Naive thymus-derived CD8-positive, alpha-beta T cell (primary cell): ENCODE data around the gene MOCS3. TPM values are rescaled to one million over a fixed set of nuclear protein-coding genes. Genes with fewer than 3 reads are reported as not detected.

Experiments used
- ATAC-seq, 2 donors: fragments of 150-1000 bp; cut with Tn5 transposase in 1 of 2; sonication (Bioruptor Pico), chemical (Tn5 transposase) in 1 of 2; 1 replicate in 1 of 2; 2 replicates in 1 of 2; pipeline ENCODE4 v1.10.0; 2021; ENCODE audit warnings: mild to moderate bottlenecking in 2 of 2, moderate library complexity in 2 of 2
- POLR2A ChIA-PET: fragments of 350-600 bp; sonication (Branson Sonifier 250); formaldehyde crosslinking; loops from one replicate; lab custom pipeline; 2021; ENCODE audit warnings: antibody characterized with exemption; lab: Charles Lee
- DNase-seq, 10 donors: peaks; one replicate each; pipeline versions ENCODE4 v3.0.0 to v3.0.0-alpha.2; 2020 to 2022
- H3K27ac Mint-ChIP-seq, 10 donors: one replicate each; pipeline ENCODE4 v1.8.0; 2020 to 2022; ENCODE audit warnings: mild to moderate bottlenecking in 10 of 10, mixed read lengths in 10 of 10, moderate library complexity in 4 of 10, inconsistent platforms in 1 of 10
- H3K27me3 Mint-ChIP-seq, 5 donors: one replicate each; pipeline ENCODE4 v1.8.0; 2021 to 2022; ENCODE audit warnings: mixed read lengths in 5 of 5
- H3K36me3 Mint-ChIP-seq, 3 donors: one replicate each; pipeline ENCODE4 v1.8.0; 2020 to 2022; ENCODE audit warnings: mixed read lengths in 3 of 3, mild to moderate bottlenecking in 2 of 3, inconsistent platforms in 1 of 3
- H3K4me1 Mint-ChIP-seq, 4 donors: one replicate each; pipeline ENCODE4 v1.8.0; 2021 to 2022; ENCODE audit warnings: mixed read lengths in 4 of 4
- H3K4me3 Mint-ChIP-seq, 10 donors: one replicate each; pipeline ENCODE4 v1.8.0; 2020 to 2022; ENCODE audit warnings: mild to moderate bottlenecking in 10 of 10, mixed read lengths in 10 of 10, moderate library complexity in 6 of 10, inconsistent platforms in 1 of 10
- H3K9me3 Mint-ChIP-seq, 9 donors: one replicate each; pipeline ENCODE4 v1.8.0; 2020 to 2022; ENCODE audit warnings: mixed read lengths in 9 of 9, mild to moderate bottlenecking in 3 of 9, inconsistent platforms in 1 of 9, moderate library complexity in 1 of 9
- polyA plus RNA-seq, 3 donors: library from polyadenylated mRNA; unstranded; fragments of 300-500 nt; fragmentation: Illumina TruSeq; gene quantifications; one replicate each; pipeline ENCODE4 v1.2.3, GENCODE V29; 2021
- total RNA-seq, 8 experiments: library from RNA in 2 of 8; stranded (reverse) in 2 of 8; gene quantifications; one replicate each; pipeline ENCODE4 v1.2.3 and lab custom pipeline; 2021 to 2026

Gene MOCS3
- total and polyA plus RNA-seq, 5 experiments from 2014 or later, result 3.5 to 8.8 (median 4.8) TPM

- H3K27me3 Mint-ChIP-seq, result no peaks in the 10 kb centered on the region
- POLR2A ChIA-PET, result interaction anchor here (1.8 to 10.8 kb wide), 4 partner anchors 9 to 140 kb away, joined by 7 to 272 read pairs (median 88); partner anchors contain the start of genes BCAS4, DPM1 and MOCS3
- H3K27ac Mint-ChIP-seq, result peak overlapping the region in 9 of 10 donors; percentile 94 to 99 (median 99)
- H3K36me3 Mint-ChIP-seq, result peaks cover 0 to 50% (median 8%) of the 10 kb centered on the region in 3 donors
- no peak for DNase-seq
- no peak for ATAC-seq
- peak overlapping the region in 8 of 10 donors; percentile 88 to 96 (median 91) for H3K4me3 Mint-ChIP-seq
- no peaks in the 10 kb centered on the region for H3K9me3 Mint-ChIP-seq
- peaks cover 14 to 31% (median 26%) of the 10 kb centered on the region in 4 donors for H3K4me1 Mint-ChIP-seq
Observed at GRCh38 chr20:50932691-50933280, 25.8 kb upstream of the MOCS3 start.

- Mint-ChIP-seq H3K27ac (peak overlapping the region in 7 of 10 donors; percentile 24 to 96 (median 37)), H3K4me3 (no peak overlapping the region)
- POLR2A ChIA-PET, result interaction anchor here (5.3 to 10.8 kb wide), 2 partner anchors 25 to 141 kb away, joined by 107 to 272 read pairs; partner anchors contain the start of genes BCAS4, DPM1 and MOCS3
Observed at GRCh38 chr20:50933589-50933988, 25.0 kb upstream of the MOCS3 start.

DNA sequence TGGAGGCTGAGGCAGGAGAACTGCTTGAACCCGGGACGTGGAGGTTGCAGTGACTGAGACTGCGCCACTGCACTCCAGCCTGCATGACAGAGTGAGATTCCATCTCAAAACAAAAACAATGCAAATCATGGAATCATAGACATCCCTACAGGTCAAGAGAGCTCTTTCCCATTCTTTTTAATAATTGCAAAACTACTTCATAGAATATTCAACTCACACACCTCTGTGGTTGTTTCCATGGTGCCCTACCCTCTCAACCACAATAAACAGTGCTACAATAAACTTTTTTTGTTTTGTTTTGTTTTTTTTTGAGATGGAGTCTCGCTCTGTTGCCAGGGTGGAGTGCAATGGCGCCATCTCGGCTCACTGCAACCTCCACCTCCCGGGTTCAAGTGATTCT, 15.5 kb upstream of the MOCS3 start:
- POLR2A ChIA-PET, result interaction anchor here (2.1 kb wide), 1 partner anchor 11 kb away, joined by 7 read pairs; the partner anchor contains the start of gene ADNP
- no peaks in the 10 kb centered on the region for H3K27me3 Mint-ChIP-seq
- peaks cover 0 to 89% (median 17%) of the 10 kb centered on the region in 3 donors for H3K36me3 Mint-ChIP-seq
- ATAC-seq (peak in 1 of 2 donors; percentile 23), DNase-seq (no peak)
- H3K27ac Mint-ChIP-seq, result peak overlapping the region in 2 of 10 donors; percentile 58 to 75
- H3K4me1 Mint-ChIP-seq, result peaks cover 0 to 7% (median 3%) of the 10 kb centered on the region in 4 donors
- H3K9me3 Mint-ChIP-seq, result no peaks in the 10 kb centered on the region
- no peak overlapping the region for H3K4me3 Mint-ChIP-seq

More at GRCh38 chr20:50933589-50933988, 25.0 kb upstream of the MOCS3 start:
- Mint-ChIP-seq H3K27me3 (no peaks in the 10 kb centered on the region), H3K9me3 (no peaks in the 10 kb centered on the region), H3K4me1 (peaks cover 11 to 23% (median 19%) of the 10 kb centered on the region in 4 donors), H3K36me3 (peaks cover 0 to 50% (median 5%) of the 10 kb centered on the region in 3 donors)
- ATAC-seq (no peak), DNase-seq (no peak)

- POLR2A ChIA-PET, result interaction anchor here (1.4 kb wide), 1 partner anchor 10 kb away, joined by 4 read pairs; the partner anchor contains the start of gene MOCS3
- Mint-ChIP-seq H3K36me3 (peaks cover 0 to 92% (median 15%) of the 10 kb centered on the region in 3 donors), H3K27me3 (no peaks in the 10 kb centered on the region), H3K9me3 (no peaks in the 10 kb centered on the region), H3K4me3 (no peak overlapping the region), H3K27ac (no peak overlapping the region), H3K4me1 (peaks cover 4 to 16% (median 12%) of the 10 kb centered on the region in 4 donors)
- no peak for DNase-seq
- ATAC-seq, result no peak
Observed at GRCh38 chr20:50948132-50948785, 10.4 kb upstream of the MOCS3 start.

- Mint-ChIP-seq H3K4me1 (peaks cover 19 to 42% (median 34%) of the 10 kb centered on the region in 4 donors), H3K9me3 (no peaks in the 10 kb centered on the region), H3K4me3 (no peak overlapping the region), H3K36me3 (peaks cover 0 to 69% (median 2%) of the 10 kb centered on the region in 3 donors), H3K27me3 (no peaks in the 10 kb centered on the region), H3K27ac (no peak overlapping the region)
- ATAC-seq (no peak), DNase-seq (no peak)
- POLR2A ChIA-PET, result no interaction called here
Observed at GRCh38 chr20:50953196-50953595, 5.4 kb upstream of the MOCS3 start.

DNA sequence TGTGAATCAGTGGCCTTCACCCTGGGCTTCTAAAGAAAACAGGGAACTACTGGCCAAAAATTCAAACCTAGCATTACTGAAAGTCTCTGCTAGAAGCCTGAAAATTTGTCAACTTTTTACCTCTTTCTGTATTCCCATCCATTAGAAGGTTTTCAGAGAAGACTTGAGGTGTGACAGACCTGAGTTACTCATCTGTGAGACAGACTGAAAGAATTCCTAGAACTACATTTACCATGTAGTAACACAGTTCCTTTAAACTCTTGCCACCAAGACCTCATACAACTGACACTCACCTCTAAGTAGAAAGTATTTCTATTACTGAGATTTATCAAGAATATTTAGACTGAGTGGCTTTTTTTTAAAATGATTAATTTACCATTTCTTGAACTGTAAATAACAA, 4.8 kb upstream of the MOCS3 start:
- ATAC-seq, result no peak
- H3K4me3 Mint-ChIP-seq, result no peak overlapping the region
- no peak overlapping the region for H3K27ac Mint-ChIP-seq
- peaks cover 0 to 64% (median 2%) of the 10 kb centered on the region in 3 donors for H3K36me3 Mint-ChIP-seq
- no peaks in the 10 kb centered on the region for H3K9me3 Mint-ChIP-seq
- peaks cover 20 to 46% (median 39%) of the 10 kb centered on the region in 4 donors for H3K4me1 Mint-ChIP-seq
- DNase-seq, result no peak
- H3K27me3 Mint-ChIP-seq, result no peaks in the 10 kb centered on the region
- POLR2A ChIA-PET, result no interaction called here

- no peak for ATAC-seq
- Mint-ChIP-seq H3K4me1 (peaks cover 17 to 69% (median 56%) of the 10 kb centered on the region in 4 donors), H3K27me3 (no peaks in the 10 kb centered on the region), H3K27ac (peak overlapping the region; percentile 98 to 100 (median 99)), H3K36me3 (peaks cover 3 to 41% (median 4%) of the 10 kb centered on the region in 3 donors), H3K9me3 (no peaks in the 10 kb centered on the region), H3K4me3 (peak overlapping the region; percentile 91 to 98 (median 96))
- DNase-seq, result no peak
- POLR2A ChIA-PET, result interaction anchor here (1.2 to 3.8 kb wide), 5 partner anchors 26 to 1234 kb away, joined by 3 to 107 read pairs (median 17); partner anchors contain the start of genes ADNP, BCAS4 and ZFP64
Observed at GRCh38 chr20:50957276-50957675, 1.3 kb upstream of the MOCS3 start.

GRCh38 chr20:50957798-50958614, 612 bp upstream of the MOCS3 start, which contains the start of gene DPM1:
DPM1 (minus strand) TSS chr20:50958532; CDS start chr20:50958523, 9 bp downstream.
- peak; percentile 83 to 84 for ATAC-seq
- Mint-ChIP-seq H3K9me3 (no peaks in the 10 kb centered on the region), H3K4me3 (peak within 1 kb of the TSS; percentile 91 to 98 (median 96)), H3K4me1 (peaks cover 18 to 68% (median 59%) of the 10 kb centered on the region in 4 donors), H3K27ac (peak within 1 kb of the TSS; percentile 98 to 100 (median 99)), H3K27me3 (no peaks in the 10 kb centered on the region), H3K36me3 (peaks cover 5 to 41% (median 5%) of the 10 kb centered on the region in 3 donors)
- POLR2A ChIA-PET, result interaction anchor here (0.6 to 3.8 kb wide), 21 partner anchors 10 to 1233 kb away, joined by 3 to 107 read pairs (median 4); partner anchors contain the start of genes ADNP, BCAS4 and ZFP64
- DNase-seq, result peak in 7 of 10 donors; percentile 75 to 95 (median 87)

DNA sequence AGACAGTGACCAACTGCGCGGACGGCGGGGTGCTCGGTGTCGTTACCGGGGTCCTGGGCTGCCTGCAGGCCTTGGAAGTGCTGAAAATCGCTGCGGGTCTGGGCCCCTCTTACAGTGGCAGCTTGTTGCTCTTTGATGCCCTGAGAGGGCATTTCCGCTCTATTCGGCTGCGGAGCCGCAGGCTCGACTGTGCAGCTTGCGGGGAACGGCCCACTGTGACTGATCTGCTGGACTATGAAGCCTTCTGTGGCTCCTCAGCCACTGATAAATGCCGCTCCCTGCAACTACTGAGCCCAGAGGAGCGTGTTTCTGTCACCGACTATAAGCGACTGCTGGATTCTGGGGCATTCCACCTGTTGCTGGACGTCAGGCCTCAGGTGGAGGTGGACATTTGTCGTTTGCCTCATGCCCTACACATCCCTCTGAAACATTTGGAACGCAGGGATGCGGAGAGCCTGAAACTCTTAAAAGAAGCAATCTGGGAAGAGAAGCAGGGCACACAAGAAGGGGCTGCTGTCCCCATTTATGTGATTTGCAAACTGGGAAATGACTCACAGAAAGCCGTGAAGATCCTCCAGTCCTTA, 1.0 kb downstream of the MOCS3 start:
- Mint-ChIP-seq H3K4me3 (peak overlapping the region; percentile 91 to 98 (median 96)), H3K4me1 (peaks cover 20 to 71% (median 62%) of the 10 kb centered on the region in 4 donors)
- DNase-seq, result no peak

DNA sequence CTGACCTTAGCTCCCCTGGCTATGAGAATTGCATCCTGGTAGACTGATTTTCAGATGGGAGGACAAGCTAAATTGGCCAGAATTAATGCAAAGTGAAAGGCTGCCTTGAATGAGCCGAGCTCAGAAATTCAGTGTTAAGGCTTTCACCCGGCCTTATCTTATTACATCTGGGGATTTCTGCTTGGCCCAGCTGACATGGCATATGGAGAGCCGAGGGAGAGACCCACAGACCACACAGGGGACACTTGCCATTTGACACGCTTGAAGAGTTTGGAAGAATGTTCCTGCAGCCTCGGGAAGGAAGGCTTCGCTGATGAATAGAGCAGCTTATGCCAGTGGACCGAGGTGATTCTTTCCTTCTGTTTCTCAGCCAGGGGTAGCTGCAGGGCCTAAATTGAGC, 9.0 kb downstream of the MOCS3 start:
- no peak for ATAC-seq
- peaks cover 3 to 7% (median 6%) of the 10 kb centered on the region in 4 donors for H3K4me1 Mint-ChIP-seq
- POLR2A ChIA-PET, result interaction anchor here (0.5 to 1.3 kb wide), 2 partner anchors 9 to 466 kb away, joined by 3 to 4 read pairs; partner anchors contain the start of genes DPM1 and MOCS3
- H3K27ac Mint-ChIP-seq, result no peak overlapping the region
- no peak for DNase-seq
- no peak overlapping the region for H3K4me3 Mint-ChIP-seq
- peaks cover 0 to 6% (median 0%) of the 10 kb centered on the region in 3 donors for H3K36me3 Mint-ChIP-seq
- H3K27me3 Mint-ChIP-seq, result no peaks in the 10 kb centered on the region
- H3K9me3 Mint-ChIP-seq, result no peaks in the 10 kb centered on the region

More for the DNA sequence above, 1.0 kb downstream of the MOCS3 start:
- no peaks in the 10 kb centered on the region for H3K9me3 Mint-ChIP-seq
- peaks cover 5 to 28% (median 5%) of the 10 kb centered on the region in 3 donors for H3K36me3 Mint-ChIP-seq
- POLR2A ChIA-PET, result interaction anchor here (1.8 to 3.8 kb wide), 3 partner anchors 9 to 169 kb away, joined by 4 to 107 read pairs (median 17); partner anchors contain the start of gene ADNP
- H3K27me3 Mint-ChIP-seq, result no peaks in the 10 kb centered on the region
- peak overlapping the region; percentile 98 to 100 (median 99) for H3K27ac Mint-ChIP-seq
- ATAC-seq, result no peak

DNA sequence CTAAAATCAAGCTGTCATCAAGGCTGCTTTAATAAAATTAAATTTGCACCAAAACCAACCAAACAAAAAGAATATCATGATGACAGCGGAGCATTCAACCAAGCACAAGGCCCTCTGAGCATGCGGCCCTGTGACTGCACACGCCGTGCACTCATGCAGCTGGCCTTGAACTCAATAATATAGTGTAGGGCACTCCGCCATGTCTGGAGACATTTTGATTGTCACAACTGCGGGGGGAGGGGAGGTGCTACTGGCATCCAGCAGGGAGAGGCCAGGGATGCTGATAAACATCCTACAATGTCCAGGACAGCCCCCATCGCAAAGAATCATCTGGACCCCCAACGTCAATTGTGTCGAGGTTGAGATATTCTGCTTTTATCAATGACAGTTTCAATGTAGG, 9.7 kb downstream of the MOCS3 start:
- ATAC-seq (no peak), DNase-seq (no peak)
- POLR2A ChIA-PET, result interaction anchor here (1.3 kb wide), 1 partner anchor 10 kb away, joined by 4 read pairs; the partner anchor contains the start of genes DPM1 and MOCS3
- no peak overlapping the region for H3K4me3 Mint-ChIP-seq
- no peak overlapping the region for H3K27ac Mint-ChIP-seq
- peaks cover under 1 to 6% (median 4%) of the 10 kb centered on the region in 4 donors for H3K4me1 Mint-ChIP-seq
- no peaks in the 10 kb centered on the region for H3K9me3 Mint-ChIP-seq
- peaks cover 0 to 2% (median 0%) of the 10 kb centered on the region in 5 donors for H3K27me3 Mint-ChIP-seq
- peaks cover 0 to 2% (median 0%) of the 10 kb centered on the region in 3 donors for H3K36me3 Mint-ChIP-seq
